Heart right ventricle (tissue), 16 donors: ENCODE data around the gene CIITA. TPM values are rescaled to one million over a fixed set of nuclear protein-coding genes. Genes with fewer than 3 reads are reported as not detected.
A peak's percentile ranks its signal among the peaks of the same experiment; 100 is the strongest.

Experiments used
- ATAC-seq, 8 donors: fragments of 200-7000 bp; cut with Tn5 transposase; one replicate each; pipeline ENCODE4 v1.9.1; 2020; ENCODE audit warnings: mild to moderate bottlenecking in 8 of 8, moderate library complexity in 8 of 8, moderate number of reproducible peaks in 1 of 8
- DNase-seq, 2 donors: peaks; one replicate each; pipeline ENCODE4 v3.0.0-alpha.2; 2020
- H3K27ac ChIP-seq, 10 donors: fragments of 200-600 bp; sonication (generic) in 2 of 10; one replicate each; pipeline versions ENCODE4 v1.5.0 to v1.8.0; 2020 to 2022; ENCODE audit warnings: mild to moderate bottlenecking in 3 of 10
- H3K27me3 ChIP-seq, 7 donors: fragments of 200-600 bp; one replicate each; pipeline ENCODE4 v1.8.0; 2021 to 2022; ENCODE audit warnings: mild to moderate bottlenecking in 2 of 7
- H3K36me3 ChIP-seq, 9 donors: fragments of 200-600 bp; sonication (generic) in 1 of 9; one replicate each; pipeline versions ENCODE4 v1.5.0 to v1.8.0; 2020 to 2022; ENCODE audit warnings: mild to moderate bottlenecking in 2 of 9
- H3K4me1 ChIP-seq, 9 donors: fragments of 200-600 bp; sonication (generic) in 1 of 9; one replicate each; pipeline versions ENCODE4 v1.5.0 to v1.8.0; 2020 to 2022; ENCODE audit warnings: mild to moderate bottlenecking in 4 of 9
- H3K4me3 ChIP-seq, 10 donors: fragments of 200-600 bp; sonication (generic) in 2 of 10; one replicate each; pipeline versions ENCODE4 v1.5.0 to v1.8.0; 2020 to 2022; ENCODE audit warnings: mild to moderate bottlenecking in 7 of 10, moderate library complexity in 2 of 10
- H3K9me3 ChIP-seq, 11 donors: fragments of 200-600 bp in 10 of 11; sonication (generic) in 2 of 11; one replicate each; pipeline versions ENCODE4 v1.5.0 to v1.8.0; 2013 to 2022; ENCODE audit warnings: mild to moderate bottlenecking in 2 of 11, control low read depth in 1 of 11, moderate library complexity in 1 of 11
- WGBS, 2 donors: extraction: QIAGEN DNeasy Blood & Tissue Kit; methylation state at CpG; one replicate each; pipeline ENCODE4 v1.1.7; 2013; ENCODE audit warnings: inconsistent platforms in 1 of 2; 5-methylcytosine and 5-hydroxymethylcytosine counted together
- intact Hi-C, 10 donors: fragments of 100-400 bp; cut with DNase I; formaldehyde crosslinking; loops; one replicate each; pipeline versions ENCODE4 v1.11.1 to v1.14.2; 2022
- polyA plus RNA-seq, 2 donors: library from polyadenylated mRNA; stranded (reverse); fragments of 200-250 nt; gene quantifications; one replicate each; pipeline ENCODE4 v1.2.3, GENCODE V29; 2013
- total RNA-seq, 10 donors: library from RNA; stranded (reverse); fragmentation: NEBNext Ultra II Directional in 3 of 10; extraction: Animal tissue kit (Norgen Biotek cat#: 25700) in 3 of 10; gene quantifications; one replicate each; pipeline versions ENCODE4 v1.2.1 to v1.2.4, GENCODE V29; 2021 to 2023
- TF ChIP-seq, protein P1 (sequence below), 9 donors: fragments of 200-600 bp; sonication (generic) in 2 of 9; IDR thresholded peaks; one replicate each; pipeline versions ENCODE4 v1.5.0 to v1.8.0; 2021 to 2022; ENCODE audit warnings: antibody characterized with exemption in 9 of 9, mild to moderate bottlenecking in 5 of 9, moderate library complexity in 1 of 9
- donor health status: Arrhythmogenic right ventricular cardiomyopathy.
- donor health status: ischemic (EF 13 %, LVEDD 7.1; RV severe dilation, severe dysfunction).
- donor health status: healthy with polysubstance abuse.
- donor health status: DM: no; HTN: yes; CAD: no.
- donor health status: DM: no; HTN: no; CAD: no.
- donor health status: ischemic (EF 25% LVEDD 6.9; RV normal size, moderate dysfunction).
- donor health status: ischemic (EF 25% LVEDD 5.7; RV mildly dilated, moderate dysfunction).
- donor health status: healthy.
- donor health status: DM: yes; HTN: yes; CAD: no.
- donor health status: Ischemic cardiomyopathy.
- donor health status: ischemic (EF 35%, LVEDD 5.7; RV mildly dilated, moderate dysfunction).
- donor health status: nonischemic (EF 11% LVEDD 7.7; RV severe dilation, severe dysfunction).
- donor health status: DM: yes; HTN: yes; CAD: no.
- donor health status: PGD.
- donor health status: ischemic (EF 29% LVEDD 5.4; RV normal size, mild dysfunction).
- donor health status: nonischemic (EF 23%, LVEDD 6.1; RV moderate dilation, normal function).

CIITA gene
- total and polyA plus RNA-seq, 12 donors: 2.1 to 50.8 (median 8.7) TPM

DNA sequence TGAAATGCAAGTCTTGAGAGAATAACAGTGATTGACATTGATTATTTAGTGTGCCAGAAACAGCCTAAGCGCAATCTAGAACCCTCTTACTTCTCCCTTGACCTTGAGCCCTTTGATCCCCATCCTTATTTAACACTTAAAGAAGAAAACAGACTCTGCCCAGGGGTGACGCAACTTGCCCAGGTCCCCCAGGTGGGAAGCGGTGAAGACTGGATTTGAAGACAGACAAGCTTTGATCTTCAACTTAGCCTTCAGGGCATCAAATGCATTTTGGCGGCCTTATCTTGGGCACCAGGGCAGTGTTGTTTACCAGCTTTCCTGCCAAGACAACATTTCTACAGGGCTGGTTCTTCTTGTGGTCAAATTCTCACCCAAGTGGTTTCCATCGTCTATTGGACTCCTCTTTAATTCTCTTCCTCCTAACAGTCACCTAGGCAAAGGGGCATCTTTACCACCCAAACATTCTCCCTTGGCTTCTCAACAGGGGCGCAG is 8.9 kb upstream of the CIITA start:
- Histone ChIP-seq H3K4me1 (peaks cover 0 to 71% (median 52%) of the 10 kb centered on the region in 9 donors), H3K27me3 (peaks cover 0 to 4% (median 0%) of the 10 kb centered on the region in 7 donors), H3K4me3 (peak overlapping the region in 6 of 10 donors; percentile 11 to 33 (median 27)), H3K36me3 (no peaks in the 10 kb centered on the region), H3K27ac (peak overlapping the region in 7 of 10 donors; percentile 17 to 90 (median 65)), H3K9me3 (no peaks in the 10 kb centered on the region)
- TF ChIP-seq, protein P1, sequence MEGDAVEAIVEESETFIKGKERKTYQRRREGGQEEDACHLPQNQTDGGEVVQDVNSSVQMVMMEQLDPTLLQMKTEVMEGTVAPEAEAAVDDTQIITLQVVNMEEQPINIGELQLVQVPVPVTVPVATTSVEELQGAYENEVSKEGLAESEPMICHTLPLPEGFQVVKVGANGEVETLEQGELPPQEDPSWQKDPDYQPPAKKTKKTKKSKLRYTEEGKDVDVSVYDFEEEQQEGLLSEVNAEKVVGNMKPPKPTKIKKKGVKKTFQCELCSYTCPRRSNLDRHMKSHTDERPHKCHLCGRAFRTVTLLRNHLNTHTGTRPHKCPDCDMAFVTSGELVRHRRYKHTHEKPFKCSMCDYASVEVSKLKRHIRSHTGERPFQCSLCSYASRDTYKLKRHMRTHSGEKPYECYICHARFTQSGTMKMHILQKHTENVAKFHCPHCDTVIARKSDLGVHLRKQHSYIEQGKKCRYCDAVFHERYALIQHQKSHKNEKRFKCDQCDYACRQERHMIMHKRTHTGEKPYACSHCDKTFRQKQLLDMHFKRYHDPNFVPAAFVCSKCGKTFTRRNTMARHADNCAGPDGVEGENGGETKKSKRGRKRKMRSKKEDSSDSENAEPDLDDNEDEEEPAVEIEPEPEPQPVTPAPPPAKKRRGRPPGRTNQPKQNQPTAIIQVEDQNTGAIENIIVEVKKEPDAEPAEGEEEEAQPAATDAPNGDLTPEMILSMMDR (IDR thresholded peaks at IDR 0.05): no peak
- WGBS, 2 donors: 75 to 83% methylated on average over 6 of the region's 6 CpGs
- DNase-seq: no peak
- ATAC-seq: no peak
- intact Hi-C loops: loop anchor here in 2 of 10 donors (2.0 to 5.0 kb wide), 2 partner anchors 29 to 41 kb away; no protein-coding TSS in a partner anchor

DNA sequence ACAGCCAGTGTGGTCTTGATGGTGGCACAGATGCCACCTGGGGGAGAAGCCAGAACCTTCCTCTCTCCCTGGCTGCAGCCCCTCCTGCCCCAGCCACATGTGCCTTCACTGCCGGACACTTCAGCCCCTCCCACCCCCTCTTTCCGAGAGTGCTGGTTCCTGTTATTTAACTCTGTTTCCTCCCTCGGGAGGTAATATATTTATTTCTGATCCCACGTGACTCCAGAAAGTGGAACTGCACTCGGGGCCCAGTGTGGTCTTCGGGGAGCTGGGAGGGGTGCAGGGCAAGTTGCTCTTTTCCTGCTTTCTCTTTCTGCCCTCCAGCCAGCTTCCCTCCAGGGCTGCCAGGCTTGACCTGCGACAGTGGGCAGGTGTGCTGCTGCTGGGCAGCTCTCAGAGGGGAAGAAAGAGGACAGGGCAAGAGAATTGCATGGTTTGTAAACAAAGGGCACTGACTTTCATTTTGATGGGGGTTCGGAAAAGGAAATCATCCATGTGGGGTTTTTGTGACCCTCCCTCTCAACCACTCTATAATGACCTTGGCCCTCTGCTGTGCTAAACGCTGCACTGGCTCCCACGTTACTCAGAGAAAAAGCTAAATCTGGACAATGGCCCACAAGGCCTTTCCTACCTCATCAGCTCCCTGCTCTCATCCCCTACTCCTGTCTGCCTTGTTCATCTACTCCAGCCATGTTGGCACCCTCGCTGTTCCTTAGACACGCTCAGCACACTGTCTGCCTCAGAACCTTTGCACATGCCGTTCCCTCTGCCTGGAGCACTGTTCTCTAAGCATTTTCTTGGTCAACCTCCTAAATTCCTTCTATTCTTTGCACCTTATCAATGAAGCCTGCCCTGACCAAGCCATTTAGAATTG is 8.2 kb upstream of the CIITA start:
- TF ChIP-seq, protein P1 (IDR thresholded peaks at IDR 0.05): no peak
- peak overlapping the region; percentile 21 to 90 (median 61) for H3K27ac ChIP-seq
- H3K4me3 ChIP-seq: peak overlapping the region in 6 of 10 donors; percentile 18 to 33 (median 29)
- ATAC-seq (peak; percentile 52 to 87 (median 82)), DNase-seq (peak; percentile 51 to 78)
- no peaks in the 10 kb centered on the region for H3K36me3 ChIP-seq
- H3K27me3 ChIP-seq: peaks cover 0 to 6% (median 0%) of the 10 kb centered on the region in 7 donors
- 42 to 52% methylated on average over 13 of the region's 13 CpGs for WGBS, 2 donors
- intact Hi-C loops: loop anchor here in 2 of 10 donors (2.0 to 5.0 kb wide), 2 partner anchors 30 to 42 kb away; no protein-coding TSS in a partner anchor
- peaks cover 0 to 67% (median 52%) of the 10 kb centered on the region in 9 donors for H3K4me1 ChIP-seq
- no peaks in the 10 kb centered on the region for H3K9me3 ChIP-seq

DNA sequence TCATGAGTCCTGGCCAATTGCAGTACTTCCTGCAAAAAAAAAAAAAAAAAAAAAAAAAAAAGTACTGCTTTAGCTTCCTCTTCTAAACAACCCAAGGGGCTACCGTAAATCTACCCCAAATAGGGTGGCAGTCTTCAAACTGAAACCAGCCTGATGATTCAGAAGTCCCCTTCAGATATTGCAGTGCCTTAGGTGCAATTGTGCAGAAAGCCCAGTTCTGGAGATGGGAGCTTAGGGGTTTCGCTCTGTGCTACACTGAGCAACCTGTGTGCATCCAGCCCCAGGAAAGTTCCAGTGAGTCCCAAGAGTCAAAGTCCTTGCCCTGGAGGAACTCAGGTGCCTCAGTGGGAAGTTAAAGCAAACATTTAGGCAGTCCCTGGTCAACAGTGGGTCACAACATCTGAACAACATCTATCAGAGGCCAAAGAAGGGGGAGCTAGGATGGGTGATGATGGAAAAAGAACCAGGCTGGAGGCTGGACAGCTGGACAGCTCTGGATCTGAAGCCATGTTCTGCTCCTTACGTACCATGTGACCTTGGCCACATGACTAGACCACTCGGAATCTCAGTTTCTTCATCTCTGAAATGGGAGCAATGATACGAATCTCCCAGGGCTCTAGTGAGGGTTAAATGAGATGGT is 6.7 kb upstream of the CIITA start:
- intact Hi-C loops: loop anchor here in 3 of 10 donors (5.0 kb wide), 2 partner anchors 38 to 43 kb away; no protein-coding TSS in a partner anchor
- H3K4me3 ChIP-seq: no peak overlapping the region
- ATAC-seq (no peak), DNase-seq (no peak)
- peaks cover 0 to 69% (median 52%) of the 10 kb centered on the region in 9 donors for H3K4me1 ChIP-seq
- no peaks in the 10 kb centered on the region for H3K9me3 ChIP-seq
- no peaks in the 10 kb centered on the region for H3K36me3 ChIP-seq
- H3K27me3 ChIP-seq: peaks cover 0 to 12% (median 0%) of the 10 kb centered on the region in 7 donors
- H3K27ac ChIP-seq: peak overlapping the region in 8 of 10 donors; percentile 27 to 90 (median 68)
- TF ChIP-seq, protein P1 (IDR thresholded peaks at IDR 0.05): no peak
- WGBS, 2 donors: 81 to 88% methylated on average over 5 of the region's 5 CpGs

DNA sequence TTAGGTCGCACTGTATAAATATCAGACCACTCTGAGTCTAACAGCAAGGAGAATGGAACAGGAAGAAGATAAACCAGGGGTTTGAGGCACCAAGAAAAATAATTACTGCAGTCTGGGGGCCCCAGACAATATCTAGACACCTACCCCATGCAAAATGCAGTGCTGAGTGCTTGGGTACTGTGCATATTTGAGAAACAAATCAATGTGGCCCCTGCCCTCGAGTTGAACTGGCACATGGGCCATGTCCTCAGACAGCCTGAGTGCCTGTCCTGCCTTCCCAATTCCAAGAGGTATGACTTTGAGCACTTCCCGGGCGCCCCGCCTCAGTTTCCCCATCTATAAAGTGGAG is 6.2 kb upstream of the CIITA start:
- H3K27me3 ChIP-seq: peaks cover 0 to 12% (median 0%) of the 10 kb centered on the region in 7 donors

More for the DNA sequence above, 6.2 kb upstream of the CIITA start:
- H3K36me3 ChIP-seq: no peaks in the 10 kb centered on the region
- DNase-seq (no peak), ATAC-seq (no peak)
- TF ChIP-seq, protein P1 (IDR thresholded peaks at IDR 0.05): no peak
- peak overlapping the region in 9 of 10 donors; percentile 27 to 90 (median 65) for H3K27ac ChIP-seq
- no peaks in the 10 kb centered on the region for H3K9me3 ChIP-seq
- intact Hi-C loops: loop anchor here in 3 of 10 donors (5.0 kb wide), 2 partner anchors 38 to 43 kb away; no protein-coding TSS in a partner anchor
- peak overlapping the region in 1 of 10 donors; percentile 16 for H3K4me3 ChIP-seq
- H3K4me1 ChIP-seq: peaks cover 0 to 74% (median 52%) of the 10 kb centered on the region in 9 donors
- WGBS, 2 donors: 79 to 84% methylated on average over 5 of the region's 5 CpGs
